Heart left ventricle (tissue), 13 donors: ENCODE data around the gene THSD7B.

ENCODE experiments used
- CTCF ChIP-seq, 12 donors: fragments of 200-600 bp; sonication (generic) in 4 of 12; IDR thresholded peaks; one replicate each; pipeline versions ENCODE4 v1.5.0 to v1.8.0; 2018 to 2022; ENCODE audit warnings: antibody characterized with exemption in 12 of 12, mild to moderate bottlenecking in 5 of 12
- POLR2A ChIP-seq, 2 donors: fragments of 450-650 bp; IDR thresholded peaks; one replicate each; pipeline ENCODE4 v1.6.1; 2017; ENCODE audit warnings: antibody characterized with exemption in 2 of 2, mild to moderate bottlenecking in 2 of 2, moderate library complexity in 2 of 2
- donor health status: ischemic (EF 13 %, LVEDD 7.1; RV severe dilation, severe dysfunction).
- donor health status: DM: no; HTN: yes; CAD: no.
- donor health status: DM: no; HTN: no; CAD: no.
- donor health status: ischemic (EF 25% LVEDD 6.9; RV normal size, moderate dysfunction).
- donor health status: ischemic (EF 25% LVEDD 5.7; RV mildly dilated, moderate dysfunction).
- donor health status: ischemic (EF 35%, LVEDD 5.7; RV mildly dilated, moderate dysfunction).
- donor health status: nonischemic (EF 11% LVEDD 7.7; RV severe dilation, severe dysfunction).
- donor health status: DM: yes; HTN: yes; CAD: no.
- donor health status: PGD.
- donor health status: ischemic (EF 29% LVEDD 5.4; RV normal size, mild dysfunction).
- donor health status: nonischemic (EF 23%, LVEDD 6.1; RV moderate dilation, normal function).

- TF ChIP-seq POLR2A (IDR thresholded peaks at IDR 0.05), result no peak
- no peak for TF ChIP-seq CTCF (IDR thresholded peaks at IDR 0.05)
Measured at GRCh38 chr2:136750065-136750464, 15.3 kb upstream of the THSD7B start.
